A549 (cell line): ENCODE data around the gene ROS1.

Experiments used
- NR3C1 ChIP-seq: fragments of >200 bp; sonication (Bioruptor Twin); formaldehyde crosslinking; IDR thresholded peaks from 3 replicates; pipeline ENCODE4 v1.6.1; 2017
- POLR2A ChIP-seq: IDR thresholded peaks from 2 replicates; pipeline ENCODE4 v1.6.1; 2012; ENCODE audit warnings: mild to moderate bottlenecking, low read length
- TF ChIP-seq, protein P1 (sequence below): fragments of >200 bp; sonication (Bioruptor Twin); formaldehyde crosslinking; IDR thresholded peaks from 3 replicates; pipeline ENCODE4 v1.5.1; 2016

GRCh38 chr6:117338567-117338966 is 87.2 kb downstream of the ROS1 start:
- TF ChIP-seq NR3C1 = no peak
- no peak for TF ChIP-seq POLR2A
- TF ChIP-seq, protein P1, sequence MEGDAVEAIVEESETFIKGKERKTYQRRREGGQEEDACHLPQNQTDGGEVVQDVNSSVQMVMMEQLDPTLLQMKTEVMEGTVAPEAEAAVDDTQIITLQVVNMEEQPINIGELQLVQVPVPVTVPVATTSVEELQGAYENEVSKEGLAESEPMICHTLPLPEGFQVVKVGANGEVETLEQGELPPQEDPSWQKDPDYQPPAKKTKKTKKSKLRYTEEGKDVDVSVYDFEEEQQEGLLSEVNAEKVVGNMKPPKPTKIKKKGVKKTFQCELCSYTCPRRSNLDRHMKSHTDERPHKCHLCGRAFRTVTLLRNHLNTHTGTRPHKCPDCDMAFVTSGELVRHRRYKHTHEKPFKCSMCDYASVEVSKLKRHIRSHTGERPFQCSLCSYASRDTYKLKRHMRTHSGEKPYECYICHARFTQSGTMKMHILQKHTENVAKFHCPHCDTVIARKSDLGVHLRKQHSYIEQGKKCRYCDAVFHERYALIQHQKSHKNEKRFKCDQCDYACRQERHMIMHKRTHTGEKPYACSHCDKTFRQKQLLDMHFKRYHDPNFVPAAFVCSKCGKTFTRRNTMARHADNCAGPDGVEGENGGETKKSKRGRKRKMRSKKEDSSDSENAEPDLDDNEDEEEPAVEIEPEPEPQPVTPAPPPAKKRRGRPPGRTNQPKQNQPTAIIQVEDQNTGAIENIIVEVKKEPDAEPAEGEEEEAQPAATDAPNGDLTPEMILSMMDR = no peak
